ENCODE results near the gene TOM1L1. TPM values are rescaled to one million over a fixed set of nuclear protein-coding genes. Genes with fewer than 3 reads are reported as not detected.

TOM1L1 gene
- total RNA-seq, 2 experiments from 2014 or later: 0.36 to 0.86 TPM

GRCh38 chr17:54891176-54891821, 9.4 kb upstream of the TOM1L1 start:
- ChIA-PET CTCF (no interaction called here), POLR2A (no interaction called here)

- POLR2A ChIA-PET: no interaction called here
- CTCF ChIA-PET: no interaction called here
Observed at GRCh38 chr17:54892360-54892759, 8.3 kb upstream of the TOM1L1 start.

GRCh38 chr17:54898576-54898975, 2.1 kb upstream of the TOM1L1 start:
- ChIA-PET POLR2A (no interaction called here), CTCF (no interaction called here)

GRCh38 chr17:54899201-54899600, 1.5 kb upstream of the TOM1L1 start:
- POLR2A ChIA-PET: no interaction called here
- CTCF ChIA-PET: no interaction called here

GRCh38 chr17:54899721-54900456, 763 bp upstream of the TOM1L1 start:
- ChIA-PET CTCF (no interaction called here), POLR2A (no interaction called here)

GRCh38 chr17:54901230-54901822, 674 bp downstream of the TOM1L1 start:
- ChIA-PET POLR2A (no interaction called here), CTCF (no interaction called here)

- ChIA-PET POLR2A (no interaction called here), CTCF (no interaction called here)
Observed at GRCh38 chr17:54902017-54902416, 1.4 kb downstream of the TOM1L1 start.

GRCh38 chr17:54902611-54903010, 2.0 kb downstream of the TOM1L1 start:
- POLR2A ChIA-PET: no interaction called here
- CTCF ChIA-PET: no interaction called here

- ChIA-PET POLR2A (no interaction called here), CTCF (no interaction called here)
Observed at GRCh38 chr17:54903375-54903774, 2.7 kb downstream of the TOM1L1 start.

- ChIA-PET POLR2A (no interaction called here), CTCF (no interaction called here)
Observed at GRCh38 chr17:54906683-54907082, 6.0 kb downstream of the TOM1L1 start.

GRCh38 chr17:54907376-54907775, 6.7 kb downstream of the TOM1L1 start:
- ChIA-PET CTCF (no interaction called here), POLR2A (no interaction called here)

GRCh38 chr17:54909766-54910165, 9.1 kb downstream of the TOM1L1 start:
- POLR2A ChIA-PET: no interaction called here
- CTCF ChIA-PET: no interaction called here

GRCh38 chr17:54916721-54917120, 16.1 kb downstream of the TOM1L1 start:
- ChIA-PET CTCF (no interaction called here), POLR2A (no interaction called here)

- POLR2A ChIA-PET: no interaction called here
Observed at GRCh38 chr17:54919425-54919824, 18.8 kb downstream of the TOM1L1 start.

GRCh38 chr17:54920819-54921218, 20.2 kb downstream of the TOM1L1 start:
- ChIA-PET POLR2A (no interaction called here), CTCF (no interaction called here)

More at GRCh38 chr17:54919425-54919824, 18.8 kb downstream of the TOM1L1 start:
- CTCF ChIA-PET: no interaction called here

GRCh38 chr17:54924405-54924804, 23.8 kb downstream of the TOM1L1 start:
- POLR2A ChIA-PET: no interaction called here

GRCh38 chr17:54927525-54927924, 26.9 kb downstream of the TOM1L1 start:
- ChIA-PET POLR2A (no interaction called here), CTCF (no interaction called here)

More at GRCh38 chr17:54924405-54924804, 23.8 kb downstream of the TOM1L1 start:
- CTCF ChIA-PET: no interaction called here

GRCh38 chr17:54932711-54933110, 32.1 kb downstream of the TOM1L1 start:
- ChIA-PET POLR2A (no interaction called here), CTCF (no interaction called here)

GRCh38 chr17:54933921-54934320, 33.3 kb downstream of the TOM1L1 start:
- POLR2A ChIA-PET: no interaction called here
- CTCF ChIA-PET: no interaction called here

- POLR2A ChIA-PET: no interaction called here
- CTCF ChIA-PET: no interaction called here
Observed at GRCh38 chr17:54935471-54935870, 34.8 kb downstream of the TOM1L1 start.

- POLR2A ChIA-PET: no interaction called here
- CTCF ChIA-PET: no interaction called here
Observed at GRCh38 chr17:54937018-54937417, 36.4 kb downstream of the TOM1L1 start.

- CTCF ChIA-PET: no interaction called here
Observed at GRCh38 chr17:54937426-54937825, 36.8 kb downstream of the TOM1L1 start.

More at GRCh38 chr17:54937426-54937825, 36.8 kb downstream of the TOM1L1 start:
- POLR2A ChIA-PET: no interaction called here

Data from activated CD8-positive, alpha-beta memory T cell treated with anti-CD3 and anti-CD28 coated beads for 36 hours (primary cell).